ENCODE measurements around the gene ATP5PD. TPM values are rescaled to one million over a fixed set of nuclear protein-coding genes. Genes with fewer than 3 reads are reported as not detected.
A peak's percentile ranks its signal among the peaks of the same experiment; 100 is the strongest.
"Not testable (repeated sequence)": the region's sequence is repeated elsewhere in the genome, so short reads cannot be mapped to it uniquely, and the experiment has no call there.

The ATP5PD gene
- total and polyA plus RNA-seq, 2 of the 13 experiments (the other 11 are each of a cell fraction or from before 2014, with no cell fraction given), result 158 to 428 TPM

GRCh38 chr17:75006653-75007052, 40.1 kb downstream of the ATP5PD start (continued):
- TF ChIP-seq CTCF (CRISPR knock-in tag; IDR thresholded peaks at IDR 0.05) (peak; percentile 83), STAG1 (CRISPR knock-in tag; IDR thresholded peaks at IDR 0.05) (peak; percentile 92), MEIS2 (CRISPR knock-in tag; IDR thresholded peaks at IDR 0.05) (0 out of 2 replicates have a peak, but pooled peaks have one; percentile 14), IRF2 (CRISPR knock-in tag; IDR thresholded peaks at IDR 0.05) (0 out of 2 replicates have a peak, but pooled peaks have one; percentile 22)

GRCh38 chr17:75006084-75006483, 40.7 kb downstream of the ATP5PD start:
- not testable (repeated sequence) for H3K36me3 ChIP-seq (replicated peaks in 1 of 2; ENCODE audit: control insufficient read depth in 1 of 2, insufficient read depth in 2 of 2, low read length in 2 of 2); H3K4me1 ChIP-seq (ENCODE audit: insufficient read depth, low read length); FAIRE-seq; H3K79me2 ChIP-seq (ENCODE audit: insufficient read depth, low read length); H4K20me1 ChIP-seq (ENCODE audit: insufficient read depth, low read length); BruUV-seq (replicated peaks); H3K4me3 ChIP-seq (replicated peaks in 1 of 3; ENCODE audit: insufficient read depth in 1 of 3, low read depth in 2 of 3, low read length in 3 of 3); H2AFZ ChIP-seq (ENCODE audit: low read length); H3K4me2 ChIP-seq (ENCODE audit: low read depth, low read length); H3K27me3 ChIP-seq (ENCODE audit: control insufficient read depth in 1 of 2, insufficient read depth in 2 of 2, low read length in 2 of 2); DNase-seq (ENCODE audit: low spot score); H3K27ac ChIP-seq (ENCODE audit: extremely low read length, insufficient read depth, low read length); ATAC-seq; H3K9me3 ChIP-seq (ENCODE audit: low read length); H3K9ac ChIP-seq (ENCODE audit: insufficient read depth, low read depth, low read length)
- WGBS (ENCODE audit: low lambda C conversion rate), result 61% methylated on average over 6 of the region's 6 CpGs
- intact Hi-C loops (cut with micrococcal nuclease; ENCODE audit: unreplicated experiment), result loop anchor here (1.0 kb wide), 1 partner anchor 45 kb away; no protein-coding TSS in a partner anchor
- CTCF ChIA-PET (ENCODE audit: low intra/inter-chr PET ratio, low total read pairs), result interaction anchor here (2.4 kb wide), 1 partner anchor 45 kb away, joined by 44 read pairs; no protein-coding TSS in a partner anchor
- in situ Hi-C loops (cut with HindIII; ENCODE audit: extremely low pct_ligation_motif_present, low pct_unique_long_range_greater_than_20kb), result loop anchor here (5.0 kb wide), 2 partner anchors 44 to 89 kb away; no protein-coding TSS in a partner anchor
- POLR2A ChIA-PET, result interaction anchor here (1.3 kb wide), 1 partner anchor 14 kb away, joined by 3 read pairs; no protein-coding TSS in a partner anchor
- 0 out of 2 replicates have a peak, but pooled peaks have one; percentile 15 for TF ChIP-seq ZNF770 (CRISPR knock-in tag; IDR thresholded peaks at IDR 0.05)
